HCT116 (cell line): ENCODE results near the gene KRTCAP2. TPM values are rescaled to one million over a fixed set of nuclear protein-coding genes. Genes with fewer than 3 reads are reported as not detected.

Source experiments
- ATAC-seq: fragments of 200-7000 bp; cut with Tn5 transposase; 2 replicates; pipeline ENCODE4 v1.9.1; 2020; ENCODE audit warnings: mild to moderate bottlenecking, moderate library complexity
- BruUV-seq: library from RNA; stranded (reverse); fragments of 400-500 nt; replicated peaks from 2 replicates; lab custom pipeline; 2021; lab: Mats Ljungman, UMichigan
- CTCF ChIA-PET: fragments of 300-600 bp; sonication (Branson Sonifier 250); formaldehyde crosslinking; loops from one replicate; lab custom pipeline; 2021; ENCODE audit warnings: antibody characterized with exemption; lab: Charles Lee
- POLR2A ChIA-PET: fragments of 300-600, 350-600 bp; sonication (Branson Sonifier 250); formaldehyde crosslinking; loops from one replicate; lab custom pipeline; 2021; ENCODE audit warnings: antibody characterized with exemption; lab: Charles Lee
- RAD21 ChIA-PET, 2 experiments: fragments of 300-600 bp; sonication (Branson Sonifier 250); formaldehyde crosslinking; loops; one replicate each; lab custom pipeline; 2023; ENCODE audit warnings: low total read pairs in 2 of 2; ENCODE audit not compliant: uncharacterized antibody in 2 of 2, unreplicated experiment in 2 of 2, low non-redundant PET in 1 of 2; lab: Charles Lee
- DNase-seq: peaks from one replicate; pipeline ENCODE4 v3.0.0-alpha.2; 2010; ENCODE audit warnings: low read depth, low spot score
- H2AFZ ChIP-seq: fragments of 200-600 bp; shearing (Covaris generic), sonication (generic); 2 replicates; pipeline ENCODE4 v1.6.1; 2017; ENCODE audit warnings: low read depth, mixed run types, mixed read lengths, antibody characterized with exemption, low read length; ENCODE audit not compliant: poor library complexity, severe bottlenecking
- H3K27ac ChIP-seq: 2 replicates; pipeline ENCODE4 v1.5.1; 2012; ENCODE audit warnings: low read depth, low read length
- H3K27me3 ChIP-seq: fragments of 200-600 bp; sonication (generic); 2 replicates; pipeline ENCODE4 v1.6.1; 2016; ENCODE audit warnings: mixed run types, low read length, mixed read lengths; ENCODE audit not compliant: insufficient read depth
- H3K36me3 ChIP-seq, 2 experiments: fragments of 200-500 bp in 1 of 2; fragments of 200-600 bp in 1 of 2; sonication (Bioruptor generic) in 1 of 2; sonication (generic) in 1 of 2; 2 replicates each; pipeline versions ENCODE4 v1.5.1 to v1.6.1; 2014 to 2016; ENCODE audit warnings: low read length in 2 of 2, inconsistent platforms in 1 of 2, mixed read lengths in 1 of 2, mixed run types in 1 of 2; ENCODE audit not compliant: insufficient read depth in 2 of 2, control insufficient read depth in 1 of 2
- H3K4me1 ChIP-seq, 2 experiments: fragments of 200-600 bp in 1 of 2; sonication (generic) in 1 of 2; 2 replicates each; pipeline versions ENCODE4 v1.5.1 to v1.6.1; 2012 to 2017; ENCODE audit warnings: low read length in 2 of 2, inconsistent platforms in 1 of 2, mild to moderate bottlenecking in 1 of 2, mixed read lengths in 1 of 2, mixed run types in 1 of 2, moderate library complexity in 1 of 2; ENCODE audit not compliant: insufficient read depth in 2 of 2, control insufficient read depth in 1 of 2
- H3K4me2 ChIP-seq: fragments of 200-600 bp; sonication (generic); 2 replicates; pipeline ENCODE4 v1.6.1; 2017; ENCODE audit warnings: mixed run types, low read length, mixed read lengths
- H3K4me3 ChIP-seq, 2 experiments: fragments of 200-600 bp in 1 of 2; sonication (generic) in 1 of 2; replicated peaks in 1 of 2; 2 replicates each; pipeline ENCODE4 v1.5.1; 2011 to 2016; ENCODE audit warnings: low read length in 2 of 2, control low read depth in 1 of 2, low read depth in 1 of 2, mild to moderate bottlenecking in 1 of 2, mixed read lengths in 1 of 2, mixed run types in 1 of 2
- H3K79me2 ChIP-seq: fragments of 200-600 bp; sonication (generic); 2 replicates; pipeline ENCODE4 v1.6.1; 2017; ENCODE audit warnings: mild to moderate bottlenecking, mixed run types, low read length, moderate library complexity, mixed read lengths; ENCODE audit not compliant: insufficient read depth
- H3K9ac ChIP-seq: fragments of 200-600 bp; sonication (generic); 2 replicates; pipeline ENCODE4 v1.6.1; 2016; ENCODE audit warnings: low read length, mixed read lengths
- H3K9me2 ChIP-seq: fragments of 200-600 bp; sonication (generic), shearing (Covaris generic); 2 replicates; pipeline ENCODE4 v1.6.1; 2017; ENCODE audit warnings: mixed run types, mild to moderate bottlenecking, moderate library complexity; ENCODE audit not compliant: insufficient read depth
- H3K9me3 ChIP-seq, 2 experiments: fragments of 200-500 bp in 1 of 2; fragments of 200-600 bp in 1 of 2; sonication (Bioruptor generic) in 1 of 2; sonication (generic) in 1 of 2; 2 replicates each; pipeline ENCODE4 v1.6.1; 2014 to 2017; ENCODE audit warnings: low read length in 2 of 2, mixed read lengths in 2 of 2, inconsistent platforms in 1 of 2, low read depth in 1 of 2, mild to moderate bottlenecking in 1 of 2, mixed run types in 1 of 2, moderate library complexity in 1 of 2; ENCODE audit not compliant: control insufficient read depth in 1 of 2, insufficient read depth in 1 of 2
- H4K20me1 ChIP-seq: fragments of 200-600 bp; sonication (generic), shearing (Covaris generic); 2 replicates; pipeline ENCODE4 v1.6.1; 2017; ENCODE audit warnings: mixed run types, mild to moderate bottlenecking, moderate library complexity; ENCODE audit not compliant: insufficient read depth
- EGR1 ChIP-seq: IDR thresholded peaks from 2 replicates; pipeline ENCODE4 v1.6.1; 2012; ENCODE audit warnings: low read depth
- EZH2phosphoT487 ChIP-seq: fragments of 200-600 bp; IDR thresholded peaks from 2 replicates; pipeline ENCODE4 v1.6.1; 2018; ENCODE audit warnings: antibody characterized with exemption, borderline replicate concordance
- FOSL1 ChIP-seq: IDR thresholded peaks from 2 replicates; pipeline ENCODE4 v1.6.1; 2012; ENCODE audit warnings: low read depth
- JUND ChIP-seq: IDR thresholded peaks from 2 replicates; pipeline ENCODE4 v1.6.1; 2012
- POLR2A ChIP-seq: IDR thresholded peaks from 2 replicates; pipeline ENCODE4 v1.7.0; 2011; ENCODE audit warnings: borderline replicate concordance; ENCODE audit not compliant: insufficient read depth, insufficient read length; ENCODE audit errors: extremely low read depth
- YY1 ChIP-seq: IDR thresholded peaks from 2 replicates; pipeline ENCODE4 v1.6.1; 2011; ENCODE audit warnings: low read length, low read depth, moderate library complexity, mild to moderate bottlenecking; ENCODE audit not compliant: insufficient replicate concordance; ENCODE audit errors: extremely low read depth
- intact Hi-C: fragments of 100-400 bp; cut with micrococcal nuclease; formaldehyde crosslinking; loops from 2 replicates; pipeline ENCODE4 v1.10.0; 2022
- total RNA-seq: library from RNA; stranded (reverse); gene quantifications from one replicate; pipeline ENCODE4 v1.2.1, GENCODE V29; 2021; ENCODE audit not compliant: unreplicated experiment
- TF ChIP-seq, protein P1 (sequence below), 3 experiments: fragments of 200-600 bp in 1 of 3; sonication (generic) in 1 of 3; IDR thresholded peaks in 2 of 3; conservative IDR thresholded peaks in 1 of 3; 2 replicates each; pipeline ENCODE4 v1.5.1; 2012 to 2017; ENCODE audit warnings: low read depth in 2 of 3, low read length in 2 of 3, antibody characterized with exemption in 1 of 3, borderline replicate concordance in 1 of 3, control low read depth in 1 of 3, mild to moderate bottlenecking in 1 of 3, mixed read lengths in 1 of 3, mixed run types in 1 of 3, moderate library complexity in 1 of 3; ENCODE audit not compliant: insufficient read depth in 1 of 3
- TF ChIP-seq, protein P2 (sequence below): IDR thresholded peaks from 2 replicates; pipeline ENCODE4 v1.6.1; 2011; ENCODE audit warnings: mild to moderate bottlenecking, low read length, moderate library complexity; ENCODE audit not compliant: insufficient replicate concordance; ENCODE audit errors: extremely low read depth
- TF ChIP-seq, protein P3 (sequence below): IDR thresholded peaks from 2 replicates; pipeline ENCODE4 v1.6.1; 2012

The KRTCAP2 gene
- total RNA-seq, 1 experiment from 2014 or later, result 143 TPM

DNA sequence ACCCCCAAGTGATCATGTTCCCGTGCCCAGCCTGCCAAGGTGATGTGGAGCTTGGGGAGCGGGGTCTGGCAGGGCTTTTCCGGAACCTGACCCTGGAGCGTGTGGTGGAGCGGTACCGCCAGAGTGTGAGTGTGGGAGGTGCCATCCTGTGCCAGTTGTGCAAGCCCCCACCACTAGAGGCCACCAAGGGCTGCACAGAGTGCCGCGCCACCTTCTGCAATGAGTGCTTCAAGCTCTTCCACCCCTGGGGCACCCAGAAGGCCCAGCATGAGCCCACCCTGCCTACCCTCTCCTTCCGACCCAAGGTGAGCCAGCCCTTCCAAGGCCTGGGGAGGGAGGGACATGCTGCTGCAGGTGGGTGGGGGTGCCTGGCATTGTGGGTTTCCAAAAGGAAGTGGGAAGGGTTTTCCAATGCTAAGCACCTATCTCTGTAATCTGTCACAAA, 2.8 kb upstream of the KRTCAP2 start:
- no peak overlapping the region for H3K4me2 ChIP-seq
- H3K36me3 ChIP-seq, result no peaks in the 10 kb centered on the region; a peak in 1 of 4 replicates
- no peaks in the 10 kb centered on the region for H3K27me3 ChIP-seq
- ChIA-PET CTCF (interaction anchor here (1.0 to 4.6 kb wide), 5 partner anchors 18 to 149 kb away, joined by 3 to 71 read pairs (median 5); no protein-coding TSS in a partner anchor), POLR2A (interaction anchor here (1.0 to 2.5 kb wide), 3 partner anchors 18 to 66 kb away, joined by 3 to 15 read pairs (median 4); a partner anchor contains a TSS), RAD21 (interaction anchor here in 1 of 2 experiments (0.5 kb wide), 1 partner anchor 17 kb away, joined by 3 read pairs; no protein-coding TSS in a partner anchor)
- peak overlapping the region; percentile 11; the same call in 1 of the 2 replicates for H3K27ac ChIP-seq
- BruUV-seq, result no TSS peak
- peaks cover 7 to 42% of the 10 kb centered on the region in 2 experiments; a peak in 3 of 4 replicates for H3K4me1 ChIP-seq
- no peak for DNase-seq
- no peak for TF ChIP-seq EGR1
- TF ChIP-seq, protein P1, sequence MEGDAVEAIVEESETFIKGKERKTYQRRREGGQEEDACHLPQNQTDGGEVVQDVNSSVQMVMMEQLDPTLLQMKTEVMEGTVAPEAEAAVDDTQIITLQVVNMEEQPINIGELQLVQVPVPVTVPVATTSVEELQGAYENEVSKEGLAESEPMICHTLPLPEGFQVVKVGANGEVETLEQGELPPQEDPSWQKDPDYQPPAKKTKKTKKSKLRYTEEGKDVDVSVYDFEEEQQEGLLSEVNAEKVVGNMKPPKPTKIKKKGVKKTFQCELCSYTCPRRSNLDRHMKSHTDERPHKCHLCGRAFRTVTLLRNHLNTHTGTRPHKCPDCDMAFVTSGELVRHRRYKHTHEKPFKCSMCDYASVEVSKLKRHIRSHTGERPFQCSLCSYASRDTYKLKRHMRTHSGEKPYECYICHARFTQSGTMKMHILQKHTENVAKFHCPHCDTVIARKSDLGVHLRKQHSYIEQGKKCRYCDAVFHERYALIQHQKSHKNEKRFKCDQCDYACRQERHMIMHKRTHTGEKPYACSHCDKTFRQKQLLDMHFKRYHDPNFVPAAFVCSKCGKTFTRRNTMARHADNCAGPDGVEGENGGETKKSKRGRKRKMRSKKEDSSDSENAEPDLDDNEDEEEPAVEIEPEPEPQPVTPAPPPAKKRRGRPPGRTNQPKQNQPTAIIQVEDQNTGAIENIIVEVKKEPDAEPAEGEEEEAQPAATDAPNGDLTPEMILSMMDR (IDR thresholded peaks at IDR 0.05 in 2 of 3, conservative IDR thresholded peaks at IDR 0.05 in 1 of 3; ENCODE audit: borderline replicate concordance in 1 of 3, insufficient read depth in 1 of 3, low read depth in 2 of 3, low read length in 2 of 3), result peak in 2 of 3 experiments; percentile 18; a peak in 2 of 6 replicates
- peaks cover 21% of the 10 kb centered on the region for H3K79me2 ChIP-seq
- no peak overlapping the region for H2AFZ ChIP-seq
- no peaks in the 10 kb centered on the region for H3K9me2 ChIP-seq
- no peaks in the 10 kb centered on the region for H4K20me1 ChIP-seq
- no peaks in the 10 kb centered on the region for H3K9me3 ChIP-seq
- no peak overlapping the region for H3K4me3 ChIP-seq
- no peak overlapping the region for H3K9ac ChIP-seq
- no peak for ATAC-seq
- intact Hi-C loops, result loop anchor here (2.0 to 10.0 kb wide), 2 partner anchors 149 to 417 kb away; partner anchors contain the start of gene RUSC1

DNA sequence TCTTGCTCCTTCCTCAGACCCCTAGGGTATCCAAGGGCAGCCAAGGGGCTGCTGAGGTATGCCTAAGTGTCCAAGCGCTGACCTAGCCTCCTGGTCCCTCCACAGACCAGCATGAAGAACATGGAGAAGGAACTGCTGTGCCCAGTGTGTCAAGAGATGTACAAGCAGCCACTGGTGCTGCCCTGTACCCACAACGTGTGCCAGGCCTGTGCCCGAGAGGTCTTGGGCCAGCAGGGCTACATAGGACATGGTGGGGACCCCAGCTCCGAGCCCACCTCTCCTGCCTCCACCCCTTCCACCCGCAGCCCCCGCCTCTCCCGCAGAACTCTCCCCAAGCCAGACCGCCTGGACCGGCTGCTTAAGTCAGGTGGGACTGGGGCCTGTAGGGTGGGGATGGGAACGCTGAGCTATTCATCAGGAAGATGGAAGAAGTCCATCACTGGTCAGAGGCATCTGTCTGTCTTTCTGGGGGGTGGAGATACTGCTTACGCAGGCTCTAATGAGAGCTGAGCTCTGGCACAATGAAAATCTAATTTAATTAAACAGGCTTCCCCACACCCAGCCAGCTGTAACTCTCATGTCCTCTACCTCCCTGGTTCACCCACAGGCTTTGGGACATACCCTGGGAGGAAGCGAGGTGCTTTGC, 2.3 kb upstream of the KRTCAP2 start:
- RAD21 ChIA-PET, result no interaction called here
- no peak overlapping the region for H3K4me2 ChIP-seq
- no peaks in the 10 kb centered on the region for H3K27me3 ChIP-seq
- peaks cover 0 to 1% of the 10 kb centered on the region in 2 experiments; a peak in 1 of 4 replicates for H3K36me3 ChIP-seq
- no peak for DNase-seq
- POLR2A ChIA-PET, result interaction anchor here (1.0 to 2.5 kb wide), 4 partner anchors 18 to 66 kb away, joined by 3 to 15 read pairs (median 4); a partner anchor contains a TSS
- H3K9me3 ChIP-seq, result no peaks in the 10 kb centered on the region
- peaks cover 23% of the 10 kb centered on the region for H3K79me2 ChIP-seq
- H3K9me2 ChIP-seq, result no peaks in the 10 kb centered on the region
- peak overlapping the region; percentile 11; the same call in 1 of the 2 replicates for H3K27ac ChIP-seq
- peaks cover 7 to 42% of the 10 kb centered on the region in 2 experiments; a peak in 3 of 4 replicates for H3K4me1 ChIP-seq
- intact Hi-C loops, result loop anchor here (10.0 kb wide), 1 partner anchor 149 kb away; the partner anchor contains the start of gene RUSC1
- no peak overlapping the region for H3K9ac ChIP-seq
- no TSS peak for BruUV-seq
- H4K20me1 ChIP-seq, result no peaks in the 10 kb centered on the region
- H3K4me3 ChIP-seq, result no peak overlapping the region
- no peak for TF ChIP-seq JUND
- no peak for TF ChIP-seq POLR2A
- TF ChIP-seq, protein P2, sequence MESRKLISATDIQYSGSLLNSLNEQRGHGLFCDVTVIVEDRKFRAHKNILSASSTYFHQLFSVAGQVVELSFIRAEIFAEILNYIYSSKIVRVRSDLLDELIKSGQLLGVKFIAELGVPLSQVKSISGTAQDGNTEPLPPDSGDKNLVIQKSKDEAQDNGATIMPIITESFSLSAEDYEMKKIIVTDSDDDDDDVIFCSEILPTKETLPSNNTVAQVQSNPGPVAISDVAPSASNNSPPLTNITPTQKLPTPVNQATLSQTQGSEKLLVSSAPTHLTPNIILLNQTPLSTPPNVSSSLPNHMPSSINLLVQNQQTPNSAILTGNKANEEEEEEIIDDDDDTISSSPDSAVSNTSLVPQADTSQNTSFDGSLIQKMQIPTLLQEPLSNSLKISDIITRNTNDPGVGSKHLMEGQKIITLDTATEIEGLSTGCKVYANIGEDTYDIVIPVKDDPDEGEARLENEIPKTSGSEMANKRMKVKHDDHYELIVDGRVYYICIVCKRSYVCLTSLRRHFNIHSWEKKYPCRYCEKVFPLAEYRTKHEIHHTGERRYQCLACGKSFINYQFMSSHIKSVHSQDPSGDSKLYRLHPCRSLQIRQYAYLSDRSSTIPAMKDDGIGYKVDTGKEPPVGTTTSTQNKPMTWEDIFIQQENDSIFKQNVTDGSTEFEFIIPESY, result no peak
- TF ChIP-seq, protein P3, sequence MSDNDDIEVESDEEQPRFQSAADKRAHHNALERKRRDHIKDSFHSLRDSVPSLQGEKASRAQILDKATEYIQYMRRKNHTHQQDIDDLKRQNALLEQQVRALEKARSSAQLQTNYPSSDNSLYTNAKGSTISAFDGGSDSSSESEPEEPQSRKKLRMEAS, result no peak
- TF ChIP-seq YY1, result no peak
- no peak for TF ChIP-seq EGR1
- no peak for TF ChIP-seq EZH2phosphoT487
- TF ChIP-seq FOSL1, result no peak
- TF ChIP-seq, all 23 proteins: peak for 0
- CTCF ChIA-PET, result interaction anchor here (1.0 to 4.6 kb wide), 5 partner anchors 18 to 149 kb away, joined by 3 to 71 read pairs (median 5); no protein-coding TSS in a partner anchor
- no peak overlapping the region for H2AFZ ChIP-seq
- no peak for ATAC-seq
